Limb (tissue), 2 donors: ENCODE results near the gene NOTCH2.

ENCODE experiments used
- DNase-seq, 2 donors: peaks; one replicate each; pipeline ENCODE4 v3.0.0-alpha.2; 2016; ENCODE audit errors: extremely low spot score in 2 of 2

The NOTCH2 gene

GRCh38 chr1:119946724-119947123 lies 122.7 kb downstream of the NOTCH2 start:
- DNase-seq: no peak

GRCh38 chr1:119943216-119943615 lies 126.2 kb downstream of the NOTCH2 start:
- DNase-seq: no peak

- no peak for DNase-seq
Observed at GRCh38 chr1:119941392-119941791, 128.1 kb downstream of the NOTCH2 start.

DNA sequence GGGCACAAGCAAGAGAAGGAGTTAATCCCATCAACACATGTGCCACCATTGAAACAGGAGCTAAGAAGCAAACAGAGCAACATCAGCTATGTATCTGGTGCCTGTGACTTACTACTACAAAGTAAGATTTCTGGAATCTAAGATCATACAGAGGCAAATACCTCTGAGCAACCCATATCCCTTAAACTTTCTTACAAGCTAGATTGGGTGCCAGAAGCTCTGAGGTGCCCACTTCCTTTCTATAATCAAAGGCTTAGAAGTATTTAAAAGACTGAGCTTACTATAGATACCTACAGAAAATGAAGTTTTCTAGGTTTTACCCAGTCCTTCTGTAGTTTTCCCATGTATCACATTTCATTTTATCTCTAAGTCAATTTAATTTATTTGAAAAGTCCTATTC lies 128.8 kb downstream of the NOTCH2 start:
- DNase-seq: no peak

GRCh38 chr1:119937198-119937597 lies 132.3 kb downstream of the NOTCH2 start:
- DNase-seq: no peak

DNA sequence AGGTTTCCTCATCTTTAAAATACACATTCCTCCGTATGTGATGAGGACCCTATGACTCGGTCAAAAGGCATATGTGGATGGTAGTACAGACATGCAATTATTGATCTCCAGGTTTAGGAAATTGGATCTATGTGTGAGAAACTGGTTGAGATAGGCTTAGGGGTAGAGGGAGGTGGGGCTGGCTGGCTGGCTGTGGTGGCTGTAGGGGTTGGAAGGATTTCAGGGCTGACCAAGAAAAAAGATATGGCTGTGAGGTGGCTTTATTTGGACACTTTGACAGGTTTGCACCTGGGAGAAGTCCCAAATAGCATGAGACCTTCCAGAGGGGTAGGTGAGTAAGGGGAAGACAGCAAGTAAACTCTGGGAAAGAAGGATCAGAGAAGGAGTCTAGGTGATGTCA lies 133.5 kb downstream of the NOTCH2 start:
- DNase-seq: no peak

DNA sequence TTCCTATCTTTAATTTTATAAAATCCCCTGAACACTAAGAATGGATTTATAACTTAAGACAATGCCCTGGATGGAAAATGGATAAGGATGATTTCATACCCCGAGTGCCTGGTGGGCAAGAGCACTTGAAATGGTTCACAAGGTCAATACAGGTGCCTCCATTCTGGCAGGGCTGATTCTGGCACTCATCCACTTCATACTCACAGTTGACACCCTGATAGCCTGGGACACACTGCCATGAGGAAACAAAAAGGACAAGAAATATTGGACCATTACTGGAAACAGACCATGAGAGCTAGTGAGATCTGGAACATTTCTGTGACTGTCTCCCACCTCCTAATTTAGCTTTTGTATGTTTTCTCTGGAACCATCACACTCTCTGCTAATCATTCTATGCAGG lies 134.1 kb downstream of the NOTCH2 start:
- no peak for DNase-seq

DNA sequence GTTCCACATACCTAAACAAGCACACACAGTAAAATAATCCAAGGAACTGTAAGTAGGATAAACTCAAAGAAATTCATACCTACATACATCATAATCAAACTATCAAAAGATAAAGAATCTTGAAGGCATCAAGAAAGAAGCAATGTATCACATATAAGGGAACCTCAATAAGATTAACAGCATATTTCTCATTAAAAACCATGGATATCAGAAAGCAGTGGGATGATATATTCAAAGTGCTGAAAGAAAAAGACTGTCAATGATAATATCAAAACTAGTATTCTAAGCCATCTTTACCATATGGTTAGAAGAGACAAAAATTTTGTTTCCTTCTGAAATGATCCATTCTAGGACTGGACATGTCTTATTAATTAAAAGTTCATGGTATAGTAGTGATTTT lies 136.1 kb downstream of the NOTCH2 start:
- DNase-seq: no peak

DNA sequence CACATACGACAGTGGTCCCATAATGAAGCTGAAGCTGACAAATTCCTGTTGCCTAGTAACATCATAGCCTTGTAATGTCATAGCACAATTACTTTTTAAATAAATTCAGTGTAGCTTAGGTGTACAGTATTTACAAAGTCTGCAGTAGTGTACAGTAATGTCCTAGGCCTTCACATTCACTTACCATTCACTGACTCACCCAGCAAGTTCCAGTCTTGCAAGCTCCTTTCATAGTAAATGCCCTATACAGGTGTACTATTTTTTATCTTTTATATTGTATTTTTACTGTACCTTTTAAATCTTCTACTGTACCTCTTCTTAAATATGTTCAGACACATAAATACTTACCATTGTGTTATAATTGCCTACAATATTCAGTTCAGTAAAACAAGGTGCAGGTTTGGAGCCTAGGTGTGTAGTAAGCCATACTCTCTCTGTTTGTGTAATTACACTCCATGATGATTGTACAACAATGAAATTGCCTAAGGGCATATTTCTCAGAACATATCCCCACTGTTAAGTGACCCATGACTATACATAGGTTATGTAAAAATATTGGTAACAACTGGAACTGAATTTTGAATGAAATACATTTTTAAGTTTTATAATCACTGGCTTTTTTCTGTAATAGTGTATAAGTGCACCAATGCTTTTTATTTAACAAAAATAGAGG lies 139.7 kb downstream of the NOTCH2 start:
- no peak for DNase-seq

GRCh38 chr1:119926553-119926952 lies 142.9 kb downstream of the NOTCH2 start:
- no peak for DNase-seq

DNA sequence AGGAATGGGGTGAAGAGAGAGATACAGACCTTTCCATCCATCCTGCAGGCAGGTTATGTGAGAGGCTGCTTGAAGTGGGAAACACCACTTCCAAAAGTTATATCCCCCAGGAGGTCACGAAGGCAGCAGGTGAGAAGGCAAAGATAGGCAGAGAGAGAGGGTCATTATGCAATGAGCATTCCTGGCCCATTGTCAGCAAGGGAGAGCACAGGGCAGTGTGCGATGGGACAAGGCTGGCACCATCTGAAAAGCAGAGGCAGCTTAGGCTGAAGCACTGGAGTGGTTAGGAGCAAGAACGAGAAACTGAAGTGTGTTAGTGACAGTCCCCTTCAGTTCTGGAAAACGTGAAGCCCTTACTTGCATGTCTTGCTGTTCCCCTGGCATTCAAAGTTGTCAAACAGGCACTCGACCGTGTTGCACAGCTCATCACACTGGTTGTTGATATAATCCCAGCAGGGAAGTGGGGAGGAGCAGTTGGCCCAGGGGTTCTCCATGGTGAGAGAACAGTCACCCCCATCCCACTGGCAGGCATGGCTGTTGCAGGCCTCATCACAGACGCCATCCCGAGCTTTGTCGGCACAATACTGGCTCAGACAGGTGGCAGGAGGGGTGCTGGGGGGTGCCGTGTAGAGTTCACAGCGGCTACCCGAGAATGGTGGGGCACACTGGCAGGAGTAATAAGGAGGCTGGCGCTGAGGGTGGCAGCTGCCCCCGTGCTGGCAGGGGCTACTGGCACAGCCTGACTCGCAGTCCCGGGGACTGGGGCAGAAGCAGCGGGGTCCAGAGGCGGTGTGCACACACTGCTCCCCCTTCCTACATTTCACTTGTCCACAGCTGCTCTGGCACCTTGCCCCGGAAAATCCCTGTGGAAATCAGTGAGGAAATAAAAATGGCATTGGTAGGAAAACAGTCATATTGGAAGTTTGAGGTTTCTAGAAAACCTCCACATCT lies 144.2 kb downstream of the NOTCH2 start:
- DNase-seq: peak; percentile 18 to 64

- no peak for DNase-seq
Observed at GRCh38 chr1:119920104-119920968, 149.1 kb downstream of the NOTCH2 start.

DNA sequence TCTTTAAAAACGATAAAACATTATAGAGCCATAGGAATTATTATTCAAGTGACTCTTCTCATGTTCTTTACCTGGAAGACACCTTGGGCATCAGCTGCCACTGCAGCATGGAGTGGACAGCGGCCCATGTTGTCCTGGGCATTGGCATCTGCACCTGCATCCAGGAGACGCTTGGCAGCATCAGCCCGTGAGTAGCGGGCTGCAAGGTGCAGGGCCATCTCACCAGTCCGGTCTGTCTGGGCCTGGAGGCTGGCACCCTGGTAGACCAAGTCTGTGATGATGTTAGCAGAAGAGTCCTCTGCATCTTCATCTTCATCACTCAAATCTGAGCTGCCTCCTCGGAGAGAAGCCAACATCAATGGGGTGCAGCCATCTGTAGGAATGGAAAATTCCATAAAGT lies 150.2 kb downstream of the NOTCH2 start:
- DNase-seq: no peak

GRCh38 chr1:119918301-119918700 lies 151.2 kb downstream of the NOTCH2 start:
- DNase-seq: no peak

- DNase-seq: no peak
Observed at GRCh38 chr1:119917304-119918055, 152.0 kb downstream of the NOTCH2 start.

DNA sequence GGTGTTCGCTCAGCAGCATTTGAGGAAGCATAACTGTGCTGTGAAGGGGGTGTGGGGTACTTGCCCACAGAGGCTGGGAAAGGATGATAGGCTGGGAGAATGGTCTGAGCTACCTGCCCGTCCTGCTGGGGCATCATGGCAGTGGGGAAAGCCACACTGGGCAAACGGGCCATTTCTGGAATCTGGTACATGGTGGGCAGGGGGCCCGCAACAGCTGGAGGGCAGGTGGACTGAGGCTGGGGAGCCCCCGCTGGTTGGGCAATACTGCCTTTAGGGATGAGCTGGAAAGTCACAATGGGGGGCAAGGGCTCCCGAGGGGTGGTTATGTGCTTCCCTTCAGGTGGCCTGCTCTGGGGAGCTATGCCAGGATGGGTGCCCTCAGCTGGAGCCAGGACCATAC lies 153.9 kb downstream of the NOTCH2 start:
- no peak for DNase-seq

GRCh38 chr1:119914071-119914470 lies 155.4 kb downstream of the NOTCH2 start:
- no peak for DNase-seq

- DNase-seq: no peak
Observed at GRCh38 chr1:119912963-119913362, 156.5 kb downstream of the NOTCH2 start.

DNA sequence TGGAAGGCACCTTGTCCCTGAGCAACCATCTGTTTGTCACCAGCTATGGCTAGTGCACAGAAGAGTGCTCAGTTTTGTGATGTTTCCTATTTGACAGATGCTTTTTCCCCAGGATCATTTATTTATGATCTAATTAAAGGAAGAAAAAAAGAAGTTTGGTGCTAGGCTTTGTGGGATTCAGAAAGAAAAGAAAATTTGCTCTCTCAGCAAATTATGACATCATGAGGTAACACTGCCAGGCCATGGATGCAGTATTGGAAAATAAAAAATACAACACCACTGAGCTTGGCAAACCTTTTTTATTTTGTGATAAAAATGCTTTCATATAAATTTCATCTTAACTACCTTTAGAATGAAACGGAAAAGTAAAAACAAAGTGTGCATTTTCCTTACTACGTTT lies 157.7 kb downstream of the NOTCH2 start:
- DNase-seq: no peak

DNA sequence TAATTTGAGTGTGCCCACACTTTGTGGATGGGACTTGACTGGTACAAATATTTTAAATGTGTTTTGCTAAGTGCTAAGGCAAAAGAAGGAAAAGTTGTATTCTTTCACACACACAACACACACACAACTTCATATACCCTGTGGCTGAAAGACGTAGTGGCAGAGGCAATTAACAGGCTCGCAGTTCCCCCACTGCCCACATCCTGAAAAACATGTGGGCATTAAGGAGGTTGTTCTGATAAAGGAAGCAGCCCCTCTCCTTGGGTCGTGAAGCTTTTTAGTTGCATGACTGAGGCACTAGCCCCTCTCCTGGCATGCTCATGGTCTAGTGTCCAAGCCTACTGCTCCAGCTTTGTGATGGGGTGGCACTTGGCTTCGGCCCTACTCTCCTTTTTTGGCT lies 158.8 kb downstream of the NOTCH2 start:
- DNase-seq: no peak
